AG09309 (cell line): ENCODE measurements around the gene ABLIM2.

Source experiments
- DNase-seq: peaks from one replicate; pipeline ENCODE4 v3.0.0-alpha.2; 2010; ENCODE audit warnings: low read depth
- H3K4me3 ChIP-seq: 2 replicates; pipeline ENCODE4 v1.5.1; 2011; ENCODE audit warnings: mild to moderate bottlenecking, low read depth, low read length, moderate library complexity; ENCODE audit not compliant: control insufficient read depth
- CTCF ChIP-seq: IDR thresholded peaks from 2 replicates; pipeline ENCODE4 v1.5.1; 2011; ENCODE audit warnings: mild to moderate bottlenecking, low read depth, low read length, inconsistent platforms; ENCODE audit not compliant: insufficient read depth, control insufficient read depth; ENCODE audit errors: missing control alignments

ABLIM2 gene

GRCh38 chr4:8039290-8039689 is 119.3 kb downstream of the ABLIM2 start:
- H3K4me3 ChIP-seq = no peak overlapping the region
- no peak for DNase-seq
- TF ChIP-seq CTCF = no peak

- no peak overlapping the region for H3K4me3 ChIP-seq
- TF ChIP-seq CTCF = no peak
- no peak for DNase-seq
Measured at GRCh38 chr4:8038719-8039251, 119.8 kb downstream of the ABLIM2 start.

GRCh38 chr4:8038083-8038482 is 120.5 kb downstream of the ABLIM2 start:
- no peak for TF ChIP-seq CTCF
- no peak for DNase-seq

GRCh38 chr4:8037150-8037769 is 121.4 kb downstream of the ABLIM2 start:
- H3K4me3 ChIP-seq = no peak overlapping the region
- TF ChIP-seq CTCF = no peak
- no peak for DNase-seq

More at GRCh38 chr4:8038083-8038482, 120.5 kb downstream of the ABLIM2 start:
- no peak overlapping the region for H3K4me3 ChIP-seq

- TF ChIP-seq CTCF = no peak
- DNase-seq = peak; percentile 51
- no peak overlapping the region for H3K4me3 ChIP-seq
Measured at GRCh38 chr4:8035371-8035780, 123.2 kb downstream of the ABLIM2 start.

- DNase-seq = no peak
- no peak overlapping the region for H3K4me3 ChIP-seq
Measured at GRCh38 chr4:8033829-8034528, 124.6 kb downstream of the ABLIM2 start.

More at GRCh38 chr4:8033829-8034528, 124.6 kb downstream of the ABLIM2 start:
- TF ChIP-seq CTCF = no peak
